Cardiac septum (tissue), 1 donor: ENCODE data around the gene TYW1B. TPM values are rescaled to one million over a fixed set of nuclear protein-coding genes. Genes with fewer than 3 reads are reported as not detected.
"Not testable (repeated sequence)": the region's sequence is repeated elsewhere in the genome, so short reads cannot be mapped to it uniquely, and the experiment has no call there.

Experiments
- DNase-seq: peaks from one replicate; pipeline ENCODE4 v3.0.0-alpha.2; 2020; ENCODE audit warnings: low spot score
- intact Hi-C: fragments of 100-400 bp; cut with DNase I; formaldehyde crosslinking; loops from one replicate; pipeline ENCODE4 v1.14.0; 2022
- total RNA-seq: library from RNA; stranded (reverse); fragmentation: NEBNext Ultra II Directional; extraction: Animal tissue kit (Norgen Biotek cat#: 25700); gene quantifications from one replicate; pipeline ENCODE4 v1.2.1, GENCODE V29; 2021
- donor health status: DM: no; HTN: no; CAD: no.

TYW1B gene
- total RNA-seq, 1 donor from 2014 or later, result 0.92 TPM

- DNase-seq, intact Hi-C loops: not testable (repeated sequence)
Measured at GRCh38 chr7:72772627-72773026, 55.4 kb downstream of the TYW1B start.

- intact Hi-C loops, DNase-seq: not testable (repeated sequence)
Measured at GRCh38 chr7:72766994-72767393, 61.0 kb downstream of the TYW1B start.

- intact Hi-C loops, result no loop called here
- DNase-seq, result no peak
Measured at GRCh38 chr7:72760602-72761001, 67.4 kb downstream of the TYW1B start.

GRCh38 chr7:72754312-72754711 is 73.7 kb downstream of the TYW1B start:
- intact Hi-C loops, result no loop called here
- no peak for DNase-seq

GRCh38 chr7:72753781-72754180 is 74.2 kb downstream of the TYW1B start:
- no peak for DNase-seq

GRCh38 chr7:72753229-72753628 is 74.8 kb downstream of the TYW1B start:
- DNase-seq, intact Hi-C loops: not testable (repeated sequence)

More at GRCh38 chr7:72753781-72754180, 74.2 kb downstream of the TYW1B start:
- intact Hi-C loops, result no loop called here

GRCh38 chr7:72751978-72752377 is 76.0 kb downstream of the TYW1B start:
- DNase-seq, result no peak
- intact Hi-C loops, result no loop called here

GRCh38 chr7:72751378-72751777 is 76.6 kb downstream of the TYW1B start:
- intact Hi-C loops, result no loop called here
- DNase-seq, result no peak

GRCh38 chr7:72748649-72749048 is 79.4 kb downstream of the TYW1B start:
- DNase-seq, intact Hi-C loops: not testable (repeated sequence)

GRCh38 chr7:72744244-72744926 is 83.6 kb downstream of the TYW1B start:
- intact Hi-C loops, DNase-seq: not testable (repeated sequence)

- DNase-seq, intact Hi-C loops: not testable (repeated sequence)
Measured at GRCh38 chr7:72743801-72744200, 84.2 kb downstream of the TYW1B start.

GRCh38 chr7:72739716-72740115 is 88.3 kb downstream of the TYW1B start:
- DNase-seq, intact Hi-C loops: not testable (repeated sequence)

- DNase-seq, intact Hi-C loops: not testable (repeated sequence)
Measured at GRCh38 chr7:72735855-72736254, 92.1 kb downstream of the TYW1B start.

GRCh38 chr7:72730815-72731214 is 97.2 kb downstream of the TYW1B start:
- intact Hi-C loops, DNase-seq: not testable (repeated sequence)

GRCh38 chr7:72730384-72730783 is 97.6 kb downstream of the TYW1B start:
- intact Hi-C loops, result not testable (repeated sequence)

GRCh38 chr7:72729130-72729529 is 98.9 kb downstream of the TYW1B start:
- DNase-seq, intact Hi-C loops: not testable (repeated sequence)

More at GRCh38 chr7:72730384-72730783, 97.6 kb downstream of the TYW1B start:
- DNase-seq, result not testable (repeated sequence)

- DNase-seq, intact Hi-C loops: not testable (repeated sequence)
Measured at GRCh38 chr7:72722694-72723093, 105.3 kb downstream of the TYW1B start.

GRCh38 chr7:72720890-72721289 is 107.1 kb downstream of the TYW1B start:
- intact Hi-C loops, DNase-seq: not testable (repeated sequence)

GRCh38 chr7:72717252-72717774 is 110.7 kb downstream of the TYW1B start:
- DNase-seq, intact Hi-C loops: not testable (repeated sequence)

GRCh38 chr7:72711927-72712326 is 116.1 kb downstream of the TYW1B start:
- DNase-seq, intact Hi-C loops: not testable (repeated sequence)

GRCh38 chr7:72710983-72711382 is 117.0 kb downstream of the TYW1B start:
- DNase-seq, result no peak
- intact Hi-C loops, result no loop called here
